H9 (cell line): ENCODE data around the gene CCDC110. TPM values are rescaled to one million over a fixed set of nuclear protein-coding genes. Genes with fewer than 3 reads are reported as not detected.

Experiments used
- DNase-seq: peaks from one replicate; pipeline ENCODE4 v3.0.0-alpha.2; 2017
- H2AFZ ChIP-seq: one replicate; pipeline ENCODE4 v1.6.1; 2013; ENCODE audit warnings: mild to moderate bottlenecking, low read length, control low read depth, moderate library complexity
- H2AK5ac ChIP-seq: 2 replicates; pipeline ENCODE4 v1.6.1; 2013; ENCODE audit warnings: low read length, control low read depth, mixed read lengths; ENCODE audit not compliant: insufficient read length
- H2BK120ac ChIP-seq: one replicate; pipeline ENCODE4 v1.6.1; 2013; ENCODE audit warnings: low read depth, mild to moderate bottlenecking, low read length, control low read depth, inconsistent platforms; ENCODE audit not compliant: poor library complexity, severe bottlenecking
- H2BK12ac ChIP-seq: 2 replicates; pipeline ENCODE4 v1.6.1; 2013; ENCODE audit warnings: low read length, control low read depth, mixed read lengths, low read depth; ENCODE audit not compliant: insufficient read length
- H2BK15ac ChIP-seq: 2 replicates; pipeline ENCODE4 v1.6.1; 2013; ENCODE audit warnings: low read depth, low read length, control low read depth
- H2BK20ac ChIP-seq: one replicate; pipeline ENCODE4 v1.6.1; 2013; ENCODE audit warnings: low read depth, mild to moderate bottlenecking, low read length, control low read depth, inconsistent platforms; ENCODE audit not compliant: poor library complexity, severe bottlenecking
- H2BK5ac ChIP-seq: 2 replicates; pipeline ENCODE4 v1.6.1; 2013; ENCODE audit warnings: low read length, control low read depth, mixed read lengths; ENCODE audit not compliant: insufficient read length
- H3K14ac ChIP-seq: 2 replicates; pipeline ENCODE4 v1.6.1; 2013; ENCODE audit warnings: low read length, control low read depth; ENCODE audit not compliant: insufficient read depth
- H3K18ac ChIP-seq: 2 replicates; pipeline ENCODE4 v1.6.1; 2013; ENCODE audit warnings: low read depth, mild to moderate bottlenecking, mixed read lengths, low read length, control low read depth; ENCODE audit not compliant: insufficient read length
- H3K23ac ChIP-seq: 2 replicates; pipeline ENCODE4 v1.6.1; 2013; ENCODE audit warnings: low read length, control low read depth, mixed read lengths, low read depth; ENCODE audit not compliant: insufficient read length
- H3K23me2 ChIP-seq: 2 replicates; pipeline ENCODE4 v1.6.1; 2013; ENCODE audit warnings: low read depth, mild to moderate bottlenecking, mixed read lengths, low read length, control low read depth; ENCODE audit not compliant: insufficient read length, poor library complexity, severe bottlenecking
- H3K27ac ChIP-seq: 2 replicates; pipeline ENCODE4 v1.5.1; 2013; ENCODE audit warnings: low read length, control low read depth, mixed read lengths, low read depth; ENCODE audit not compliant: insufficient read length
- H3K27me3 ChIP-seq: 2 replicates; pipeline ENCODE4 v1.6.1; 2013; ENCODE audit warnings: low read length, control low read depth, inconsistent platforms; ENCODE audit not compliant: insufficient read depth
- H3K4ac ChIP-seq: 2 replicates; pipeline ENCODE4 v1.6.1; 2013; ENCODE audit warnings: low read depth, mild to moderate bottlenecking, control low read depth, inconsistent platforms, low read length, moderate library complexity
- H3K4me1 ChIP-seq: 2 replicates; pipeline ENCODE4 v1.6.1; 2013; ENCODE audit warnings: low read length, control low read depth, inconsistent platforms; ENCODE audit not compliant: insufficient read depth
- H3K4me2 ChIP-seq: 2 replicates; pipeline ENCODE4 v1.6.1; 2013; ENCODE audit warnings: low read length, control low read depth, mixed read lengths; ENCODE audit not compliant: insufficient read length, insufficient read depth
- H3K56ac ChIP-seq: 2 replicates; pipeline ENCODE4 v1.6.1; 2013; ENCODE audit warnings: low read depth, mild to moderate bottlenecking, mixed read lengths, low read length, control low read depth; ENCODE audit not compliant: insufficient read length
- H3K79me1 ChIP-seq: 2 replicates; pipeline ENCODE4 v1.6.1; 2013; ENCODE audit warnings: low read depth, mild to moderate bottlenecking, moderate library complexity, low read length, control low read depth, inconsistent platforms; ENCODE audit not compliant: insufficient read depth, poor library complexity, severe bottlenecking
- H3K79me2 ChIP-seq: 2 replicates; pipeline ENCODE4 v1.6.1; 2013; ENCODE audit warnings: low read length, control low read depth, inconsistent platforms; ENCODE audit not compliant: insufficient read depth
- H3K9ac ChIP-seq: 2 replicates; pipeline ENCODE4 v1.6.1; 2013; ENCODE audit warnings: low read length, control low read depth, mixed read lengths; ENCODE audit not compliant: insufficient read length; ENCODE audit errors: extremely low read depth
- H3K9me3 ChIP-seq: one replicate; pipeline ENCODE4 v1.6.1; 2013; ENCODE audit warnings: low read depth, low read length, inconsistent platforms; ENCODE audit not compliant: control insufficient read depth
- H3T11ph ChIP-seq: one replicate; pipeline ENCODE4 v1.6.1; 2013; ENCODE audit warnings: mild to moderate bottlenecking, low read length, control low read depth, inconsistent platforms
- H4K20me1 ChIP-seq: one replicate; pipeline ENCODE4 v1.6.1; 2013; ENCODE audit not compliant: control insufficient read depth, insufficient read length, insufficient read depth
- H4K5ac ChIP-seq: 2 replicates; pipeline ENCODE4 v1.6.1; 2013; ENCODE audit warnings: low read depth, mild to moderate bottlenecking, mixed read lengths, low read length, control low read depth; ENCODE audit not compliant: insufficient read length
- H4K8ac ChIP-seq: replicated peaks from 2 replicates; pipeline ENCODE4 v1.6.1; 2013; ENCODE audit warnings: low read length, control low read depth, mixed read lengths, low read depth; ENCODE audit not compliant: insufficient read length
- H4K91ac ChIP-seq: 2 replicates; pipeline ENCODE4 v1.6.1; 2013; ENCODE audit warnings: low read depth, mild to moderate bottlenecking, moderate library complexity, mixed read lengths, low read length, control low read depth; ENCODE audit not compliant: insufficient read length
- H3K27ac Mint-ChIP-seq, 3 experiments: 2 replicates in 2 of 3; 3 replicates in 1 of 3; pipeline ENCODE4 v1.8.0; 2020 to 2021; ENCODE audit warnings: mixed read lengths in 3 of 3, mild to moderate bottlenecking in 1 of 3, moderate library complexity in 1 of 3
- H3K27me3 Mint-ChIP-seq: 2 replicates; pipeline ENCODE4 v1.8.0; 2021; ENCODE audit warnings: low read depth, mild to moderate bottlenecking, moderate library complexity, mixed read lengths
- H3K36me3 Mint-ChIP-seq, 3 experiments: 2 replicates in 2 of 3; 3 replicates in 1 of 3; pipeline ENCODE4 v1.8.0; 2020 to 2021; ENCODE audit warnings: low read depth in 3 of 3, mixed read lengths in 3 of 3; ENCODE audit not compliant: insufficient read depth in 1 of 3
- H3K4me1 Mint-ChIP-seq, 2 experiments: 2 replicates each; pipeline ENCODE4 v1.8.0; 2020; ENCODE audit warnings: mixed read lengths in 2 of 2
- H3K4me3 Mint-ChIP-seq, 2 experiments: 2 replicates in 1 of 2; 3 replicates in 1 of 2; pipeline ENCODE4 v1.8.0; 2020 to 2021; ENCODE audit warnings: mild to moderate bottlenecking in 2 of 2, mixed read lengths in 2 of 2, moderate library complexity in 1 of 2
- H3K9me3 Mint-ChIP-seq, 2 experiments: 2 replicates in 1 of 2; 3 replicates in 1 of 2; pipeline ENCODE4 v1.8.0; 2020; ENCODE audit warnings: mild to moderate bottlenecking in 2 of 2, mixed read lengths in 2 of 2, moderate library complexity in 1 of 2
- total RNA-seq: library from RNA; stranded (reverse); gene quantifications from 2 replicates; pipeline ENCODE4 v1.2.1, GENCODE V29; 2021
- TF ChIP-seq, protein P1 (sequence below): fragments of 200-600 bp; sonication (generic); conservative IDR thresholded peaks from 3 replicates; pipeline ENCODE4 v1.8.0; 2021; ENCODE audit warnings: antibody characterized with exemption, mild to moderate bottlenecking

CCDC110 gene
- total RNA-seq, 1 experiment from 2014 or later: 2.3 TPM

DNA sequence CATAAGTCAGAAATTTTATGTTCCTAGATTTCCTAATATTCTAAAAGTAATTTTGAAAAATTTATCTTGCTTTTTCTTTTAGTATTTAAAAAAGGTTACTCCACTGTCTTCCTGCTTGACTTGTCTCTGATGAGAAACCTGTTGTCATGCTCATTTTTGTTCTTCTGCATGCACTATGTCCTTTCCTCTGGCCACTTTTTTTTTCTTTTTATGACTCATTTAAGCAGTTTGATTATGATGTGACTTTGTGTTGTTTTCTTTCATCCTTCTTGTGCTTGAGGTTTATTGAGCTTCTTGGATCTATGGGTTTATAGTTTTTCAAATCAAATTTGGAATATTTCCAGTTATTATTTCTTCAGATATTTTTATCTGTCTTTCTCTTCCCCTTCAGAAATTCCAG is 33.7 kb downstream of the CCDC110 start:
- H3K79me2 ChIP-seq: no peaks in the 10 kb centered on the region
- H3K36me3 Mint-ChIP-seq: no peaks in the 10 kb centered on the region
- H3K9me3 ChIP-seq: no peaks in the 10 kb centered on the region
- H3K27ac Mint-ChIP-seq: no peak overlapping the region
- H4K91ac ChIP-seq: no peak overlapping the region
- H4K8ac ChIP-seq: no peak overlapping the region
- H3K9ac ChIP-seq: no peak overlapping the region
- no peak overlapping the region for H3K4ac ChIP-seq
- H3T11ph ChIP-seq: no peak overlapping the region
- no peak overlapping the region for H2BK120ac ChIP-seq
- no peaks in the 10 kb centered on the region for H3K79me1 ChIP-seq
- no peak overlapping the region for H2BK12ac ChIP-seq
- H2BK15ac ChIP-seq: no peak overlapping the region
- no peak overlapping the region for H3K18ac ChIP-seq
- H2BK5ac ChIP-seq: no peak overlapping the region
- no peak overlapping the region for H3K56ac ChIP-seq
- H4K5ac ChIP-seq: no peak overlapping the region
- H3K14ac ChIP-seq: no peak overlapping the region
- H2BK20ac ChIP-seq: no peak overlapping the region
- H3K23me2 ChIP-seq: no peaks in the 10 kb centered on the region
- no peak overlapping the region for H3K23ac ChIP-seq
- H2AFZ ChIP-seq: no peak overlapping the region
- DNase-seq: no peak
- H3K27ac ChIP-seq: no peak overlapping the region
- no peaks in the 10 kb centered on the region for H3K27me3 ChIP-seq
- no peaks in the 10 kb centered on the region for H3K4me1 ChIP-seq
- H3K4me1 Mint-ChIP-seq: no peaks in the 10 kb centered on the region
- H2AK5ac ChIP-seq: no peak overlapping the region
- TF ChIP-seq, protein P1, sequence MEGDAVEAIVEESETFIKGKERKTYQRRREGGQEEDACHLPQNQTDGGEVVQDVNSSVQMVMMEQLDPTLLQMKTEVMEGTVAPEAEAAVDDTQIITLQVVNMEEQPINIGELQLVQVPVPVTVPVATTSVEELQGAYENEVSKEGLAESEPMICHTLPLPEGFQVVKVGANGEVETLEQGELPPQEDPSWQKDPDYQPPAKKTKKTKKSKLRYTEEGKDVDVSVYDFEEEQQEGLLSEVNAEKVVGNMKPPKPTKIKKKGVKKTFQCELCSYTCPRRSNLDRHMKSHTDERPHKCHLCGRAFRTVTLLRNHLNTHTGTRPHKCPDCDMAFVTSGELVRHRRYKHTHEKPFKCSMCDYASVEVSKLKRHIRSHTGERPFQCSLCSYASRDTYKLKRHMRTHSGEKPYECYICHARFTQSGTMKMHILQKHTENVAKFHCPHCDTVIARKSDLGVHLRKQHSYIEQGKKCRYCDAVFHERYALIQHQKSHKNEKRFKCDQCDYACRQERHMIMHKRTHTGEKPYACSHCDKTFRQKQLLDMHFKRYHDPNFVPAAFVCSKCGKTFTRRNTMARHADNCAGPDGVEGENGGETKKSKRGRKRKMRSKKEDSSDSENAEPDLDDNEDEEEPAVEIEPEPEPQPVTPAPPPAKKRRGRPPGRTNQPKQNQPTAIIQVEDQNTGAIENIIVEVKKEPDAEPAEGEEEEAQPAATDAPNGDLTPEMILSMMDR: no peak
- H3K9me3 Mint-ChIP-seq: no peaks in the 10 kb centered on the region
- no peak overlapping the region for H3K4me2 ChIP-seq
- no peaks in the 10 kb centered on the region for H4K20me1 ChIP-seq
- H3K4me3 Mint-ChIP-seq: no peak overlapping the region
- H3K27me3 Mint-ChIP-seq: no peaks in the 10 kb centered on the region
